GM23338 (cell line): ENCODE results near the gene GLRX2. TPM values are rescaled to one million over a fixed set of nuclear protein-coding genes. Genes with fewer than 3 reads are reported as not detected.

Source experiments
- ATAC-seq: fragments of 200-7000 bp; cut with Tn5 transposase; 3 replicates; pipeline ENCODE4 v1.9.1; 2020
- DNase-seq: peaks from one replicate; pipeline ENCODE4 v3.0.0-alpha.2; 2015; ENCODE audit warnings: low spot score
- H2AFZ ChIP-seq: fragments of 200-600 bp; sonication (generic); 2 replicates; pipeline ENCODE4 v1.8.0; 2016; ENCODE audit warnings: antibody characterized with exemption, mild to moderate bottlenecking, moderate library complexity
- H3F3A ChIP-seq: fragments of 200-600 bp; sonication (generic); replicated peaks from 2 replicates; pipeline ENCODE4 v1.8.0; 2017; ENCODE audit warnings: antibody characterized with exemption, mixed run types, low read depth
- H3K27ac ChIP-seq: fragments of 200-600 bp; sonication (generic); 2 replicates; pipeline ENCODE4 v1.6.1; 2016; ENCODE audit warnings: low read depth
- H3K27me3 ChIP-seq: fragments of 200-600 bp; sonication (generic); 2 replicates; pipeline ENCODE4 v1.8.0; 2016; ENCODE audit warnings: mild to moderate bottlenecking, mixed run types, moderate library complexity; ENCODE audit not compliant: insufficient read depth
- H3K36me3 ChIP-seq: fragments of 200-600 bp; sonication (generic); 2 replicates; pipeline ENCODE4 v1.8.0; 2016; ENCODE audit warnings: mild to moderate bottlenecking; ENCODE audit not compliant: insufficient read depth
- H3K4me1 ChIP-seq: fragments of 200-600 bp; sonication (generic); 2 replicates; pipeline ENCODE4 v1.8.0; 2016; ENCODE audit warnings: mild to moderate bottlenecking, moderate library complexity; ENCODE audit not compliant: insufficient read depth
- H3K4me2 ChIP-seq: fragments of 200-600 bp; sonication (generic); 2 replicates; pipeline ENCODE4 v1.7.1; 2017; ENCODE audit warnings: mixed run types
- H3K4me3 ChIP-seq: fragments of 200-600 bp; sonication (generic); 2 replicates; pipeline ENCODE4 v1.6.1; 2016; ENCODE audit warnings: mixed run types
- H3K79me2 ChIP-seq: fragments of 200-600 bp; sonication (generic); replicated peaks from 2 replicates; pipeline ENCODE4 v1.8.0; 2017; ENCODE audit warnings: mild to moderate bottlenecking; ENCODE audit not compliant: insufficient read depth
- H3K9me2 ChIP-seq: fragments of 200-600 bp; sonication (generic); 2 replicates; pipeline ENCODE4 v1.8.0; 2017; ENCODE audit not compliant: insufficient read depth
- H4K20me1 ChIP-seq: fragments of 200-600 bp; sonication (generic); replicated peaks from 2 replicates; pipeline ENCODE4 v1.8.0; 2017; ENCODE audit warnings: mild to moderate bottlenecking; ENCODE audit not compliant: insufficient read depth
- H3K27ac Mint-ChIP-seq: 2 replicates; pipeline ENCODE4 v1.8.0; 2020; ENCODE audit warnings: inconsistent platforms, mild to moderate bottlenecking, moderate library complexity, mixed read lengths
- H3K27me3 Mint-ChIP-seq: 3 replicates; pipeline ENCODE4 v1.8.0; 2022; ENCODE audit warnings: low read depth, mild to moderate bottlenecking, moderate library complexity, mixed read lengths, inconsistent platforms; ENCODE audit not compliant: insufficient read depth, poor library complexity
- H3K36me3 Mint-ChIP-seq: 3 replicates; pipeline ENCODE4 v1.8.0; 2021; ENCODE audit warnings: low read depth, mild to moderate bottlenecking, inconsistent platforms, moderate library complexity, mixed read lengths
- H3K4me1 Mint-ChIP-seq: 3 replicates; pipeline ENCODE4 v1.8.0; 2020; ENCODE audit warnings: mild to moderate bottlenecking, inconsistent platforms, mixed read lengths
- H3K4me3 Mint-ChIP-seq: 3 replicates; pipeline ENCODE4 v1.8.0; 2021; ENCODE audit warnings: moderate library complexity, mild to moderate bottlenecking, inconsistent platforms, mixed read lengths
- H3K9me3 Mint-ChIP-seq: 3 replicates; pipeline ENCODE4 v1.8.0; 2020; ENCODE audit warnings: moderate library complexity, mild to moderate bottlenecking, inconsistent platforms, mixed read lengths
- CTCF ChIP-seq, 2 experiments: fragments of 200-600 bp in 1 of 2; sonication (generic) in 1 of 2; conservative IDR thresholded peaks; 2 replicates each; pipeline versions ENCODE4 v1.5.1 to v1.6.1; 2016 to 2017; ENCODE audit warnings: antibody characterized with exemption in 2 of 2, low read depth in 2 of 2, mild to moderate bottlenecking in 2 of 2, moderate library complexity in 1 of 2
- ETS1 ChIP-seq: IDR thresholded peaks from 2 replicates; pipeline ENCODE4 v1.6.1; 2016; ENCODE audit warnings: antibody characterized with exemption
- EZH2 ChIP-seq: fragments of 200-600 bp; sonication (generic); IDR thresholded peaks from one replicate; pipeline ENCODE4 v1.8.0; 2017; ENCODE audit warnings: antibody characterized with exemption, mild to moderate bottlenecking, low read depth; ENCODE audit not compliant: unreplicated experiment
- JUNB ChIP-seq: IDR thresholded peaks from one replicate; pipeline ENCODE4 v1.6.1; 2016; ENCODE audit warnings: antibody characterized with exemption; ENCODE audit not compliant: unreplicated experiment
- POLR2AphosphoS5 ChIP-seq: IDR thresholded peaks from 2 replicates; pipeline ENCODE4 v1.6.1; 2016; ENCODE audit warnings: antibody characterized with exemption, low read depth
- STAT1 ChIP-seq: IDR thresholded peaks from one replicate; pipeline ENCODE4 v1.6.1; 2016; ENCODE audit warnings: antibody characterized with exemption; ENCODE audit not compliant: unreplicated experiment
- ZNF114 ChIP-seq: fragments of 250-450 bp; sonication (Bioruptor Pico); IDR thresholded peaks from 2 replicates; pipeline ENCODE4 v1.5.0; 2020; ENCODE audit warnings: mild to moderate bottlenecking, moderate library complexity
- ZNF331 ChIP-seq: fragments of 250-450 bp; sonication (Bioruptor Pico); IDR thresholded peaks from 2 replicates; pipeline ENCODE4 v1.5.0; 2020; ENCODE audit warnings: low read depth, mild to moderate bottlenecking, moderate library complexity
- ZNF462 ChIP-seq: fragments of 250-450 bp; sonication (Bioruptor Pico); IDR thresholded peaks from 2 replicates; pipeline ENCODE4 v1.5.0; 2020; ENCODE audit warnings: mild to moderate bottlenecking, moderate library complexity
- polyA plus RNA-seq: library from polyadenylated mRNA; unstranded; fragments of >200 nt; fragmentation: Nextera tagmentation; extraction: Ambion mirVana; gene quantifications from 2 replicates; pipeline ENCODE4 v1.2.1, GENCODE V29; 2016
- total RNA-seq: library from RNA; depleted of rRNA; stranded (reverse); fragments of >200 nt; shearing (Covaris generic); gene quantifications from 2 replicates; pipeline ENCODE4 v1.2.3, GENCODE V29; 2014

Gene GLRX2
- total and polyA plus RNA-seq, 2 experiments from 2014 or later = 7.7 to 28.3 TPM

- TF ChIP-seq ZNF462 (CRISPR knock-in tag) (no peak), ETS1 (no peak)
Observed at GRCh38 chr1:193140254-193140653, 35.0 kb upstream of the GLRX2 start (continued).

- H3K4me1 Mint-ChIP-seq = no peaks in the 10 kb centered on the region
- H3K79me2 ChIP-seq = peaks cover 81% of the 10 kb centered on the region
- TF ChIP-seq ETS1 (no peak), EZH2 (no peak), STAT1 (no peak), CTCF (conservative IDR thresholded peaks at IDR 0.05; ENCODE audit: low read depth in 2 of 2) (no peak), POLR2AphosphoS5 (no peak), JUNB (no peak), ZNF114 (no peak), ZNF331 (CRISPR knock-in tag) (no peak)
Observed at GRCh38 chr1:193131266-193131860, 26.1 kb upstream of the GLRX2 start.

More at GRCh38 chr1:193131266-193131860, 26.1 kb upstream of the GLRX2 start:
- Histone ChIP-seq H4K20me1 (no peaks in the 10 kb centered on the region; the same call in 1 of the 2 replicates), H3K4me3 (no peak overlapping the region), H3K27ac (no peak overlapping the region), H3F3A (no peaks in the 10 kb centered on the region), H3K4me1 (no peaks in the 10 kb centered on the region), H3K27me3 (no peaks in the 10 kb centered on the region), H2AFZ (no peak overlapping the region), H3K4me2 (no peak overlapping the region), H3K9me2 (no peaks in the 10 kb centered on the region), H3K36me3 (peaks cover 36% of the 10 kb centered on the region)
- ATAC-seq (no peak), DNase-seq (no peak)
- Mint-ChIP-seq H3K36me3 (peaks cover 60% of the 10 kb centered on the region), H3K4me3 (no peak overlapping the region), H3K9me3 (no peaks in the 10 kb centered on the region), H3K27me3 (peaks cover 4% of the 10 kb centered on the region), H3K27ac (no peak overlapping the region)
